T-helper 2 cell (primary cell): ENCODE results near the gene ZNF341.

Source experiments
- DNase-seq, 5 experiments: peaks; one replicate each; pipeline versions ENCODE4 v3.0.0 to v3.0.0-alpha.2; 2012 to 2022

ZNF341 gene

GRCh38 chr20:33796907-33797544, 65.2 kb downstream of the ZNF341 start:
- no peak for DNase-seq

- no peak for DNase-seq
Measured at GRCh38 chr20:33798444-33798843, 66.6 kb downstream of the ZNF341 start.

- no peak for DNase-seq
Measured at GRCh38 chr20:33803921-33804337, 72.1 kb downstream of the ZNF341 start.

GRCh38 chr20:33808388-33808787, 76.6 kb downstream of the ZNF341 start:
- DNase-seq, result no peak

GRCh38 chr20:33810259-33810658, 78.5 kb downstream of the ZNF341 start:
- DNase-seq, result no peak

GRCh38 chr20:33810885-33811775, 79.3 kb downstream of the ZNF341 start, which contains the start of gene CHMP4B:
Gene CHMP4B (plus strand): TSS chr20:33811348. CDS start chr20:33811469, 121 bp downstream.
- peak; percentile 96 to 99 (median 97) for DNase-seq

GRCh38 chr20:33811776-33812151, 80.0 kb downstream of the ZNF341 start:
- peak in 1 of 5 experiments; percentile 23 for DNase-seq

- DNase-seq, result peak in 1 of 5 experiments; percentile 20
Measured at GRCh38 chr20:33812152-33812849, 80.5 kb downstream of the ZNF341 start.

- DNase-seq, result peak in 1 of 5 experiments; percentile 17
Measured at GRCh38 chr20:33812908-33813462, 81.2 kb downstream of the ZNF341 start.

- DNase-seq, result peak in 1 of 5 experiments; percentile 18
Measured at GRCh38 chr20:33814238-33814712, 82.5 kb downstream of the ZNF341 start.

- no peak for DNase-seq
Measured at GRCh38 chr20:33815671-33816070, 83.9 kb downstream of the ZNF341 start.

GRCh38 chr20:33816191-33816590, 84.4 kb downstream of the ZNF341 start:
- no peak for DNase-seq

GRCh38 chr20:33817411-33817810, 85.6 kb downstream of the ZNF341 start:
- no peak for DNase-seq

- DNase-seq, result no peak
Measured at GRCh38 chr20:33819456-33819855, 87.7 kb downstream of the ZNF341 start.

- no peak for DNase-seq
Measured at GRCh38 chr20:33820362-33820761, 88.6 kb downstream of the ZNF341 start.

GRCh38 chr20:33821270-33821836, 89.6 kb downstream of the ZNF341 start:
- no peak for DNase-seq

GRCh38 chr20:33822423-33822822, 90.6 kb downstream of the ZNF341 start:
- DNase-seq, result no peak

GRCh38 chr20:33822991-33823390, 91.2 kb downstream of the ZNF341 start:
- DNase-seq, result no peak

- no peak for DNase-seq
Measured at GRCh38 chr20:33824852-33825251, 93.1 kb downstream of the ZNF341 start.

GRCh38 chr20:33825340-33826269, 93.8 kb downstream of the ZNF341 start:
- DNase-seq, result no peak

- DNase-seq, result no peak
Measured at GRCh38 chr20:33826270-33826897, 94.6 kb downstream of the ZNF341 start.
